ENCODE results near the gene ALDH2.

Gene ALDH2

DNA sequence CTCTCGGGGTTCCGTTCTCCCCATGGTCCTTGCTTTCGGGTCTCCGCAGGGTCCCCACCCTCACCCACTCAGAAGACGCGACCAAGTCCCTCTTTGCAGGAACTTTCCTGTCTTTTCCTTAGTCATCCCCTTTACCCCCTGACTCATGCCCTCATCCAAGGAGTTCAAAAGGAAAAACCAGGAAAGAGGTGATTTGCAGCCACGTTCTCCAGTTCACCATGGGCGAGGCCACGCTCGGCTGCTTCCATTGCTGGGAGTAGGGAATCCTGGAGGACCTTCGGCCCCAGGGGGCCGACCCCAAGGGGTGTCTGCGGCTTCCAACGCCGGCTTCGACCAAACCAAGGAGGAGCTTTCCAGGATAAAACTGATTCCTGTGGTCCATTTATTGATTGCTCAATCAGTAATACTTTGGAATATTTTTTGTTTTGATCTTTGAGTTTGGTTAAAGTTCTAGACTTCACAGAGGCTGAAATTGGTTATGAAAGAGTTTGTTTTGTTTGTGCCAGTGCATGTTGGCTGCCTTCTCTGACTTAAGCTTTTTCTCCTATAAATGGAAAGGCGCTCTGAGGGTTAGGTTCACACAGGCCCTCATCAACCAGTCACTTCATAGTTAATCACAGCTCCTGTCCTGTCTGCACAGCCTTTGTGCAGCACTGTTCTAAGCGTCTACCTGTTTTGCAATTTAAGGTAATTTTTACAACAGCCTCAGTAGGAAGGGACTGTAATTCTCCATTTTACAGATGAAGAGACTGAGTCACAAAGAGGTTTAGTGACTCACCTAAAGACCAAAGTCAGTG lies 827 bp downstream of the ALDH2 start:
- TF ChIP-seq, protein P1, sequence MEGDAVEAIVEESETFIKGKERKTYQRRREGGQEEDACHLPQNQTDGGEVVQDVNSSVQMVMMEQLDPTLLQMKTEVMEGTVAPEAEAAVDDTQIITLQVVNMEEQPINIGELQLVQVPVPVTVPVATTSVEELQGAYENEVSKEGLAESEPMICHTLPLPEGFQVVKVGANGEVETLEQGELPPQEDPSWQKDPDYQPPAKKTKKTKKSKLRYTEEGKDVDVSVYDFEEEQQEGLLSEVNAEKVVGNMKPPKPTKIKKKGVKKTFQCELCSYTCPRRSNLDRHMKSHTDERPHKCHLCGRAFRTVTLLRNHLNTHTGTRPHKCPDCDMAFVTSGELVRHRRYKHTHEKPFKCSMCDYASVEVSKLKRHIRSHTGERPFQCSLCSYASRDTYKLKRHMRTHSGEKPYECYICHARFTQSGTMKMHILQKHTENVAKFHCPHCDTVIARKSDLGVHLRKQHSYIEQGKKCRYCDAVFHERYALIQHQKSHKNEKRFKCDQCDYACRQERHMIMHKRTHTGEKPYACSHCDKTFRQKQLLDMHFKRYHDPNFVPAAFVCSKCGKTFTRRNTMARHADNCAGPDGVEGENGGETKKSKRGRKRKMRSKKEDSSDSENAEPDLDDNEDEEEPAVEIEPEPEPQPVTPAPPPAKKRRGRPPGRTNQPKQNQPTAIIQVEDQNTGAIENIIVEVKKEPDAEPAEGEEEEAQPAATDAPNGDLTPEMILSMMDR (IDR thresholded peaks at IDR 0.05; ENCODE audit: low read depth, low read length, missing control alignments): no peak
- in situ Hi-C loops (cut with HindIII; ENCODE audit: low sequenced_read_pairs): no loop called here
- no peak for DNase-seq (ENCODE audit: low read depth)
- H3K4me3 ChIP-seq (ENCODE audit: low read depth, low read length): peak overlapping the region; percentile 60

DNA sequence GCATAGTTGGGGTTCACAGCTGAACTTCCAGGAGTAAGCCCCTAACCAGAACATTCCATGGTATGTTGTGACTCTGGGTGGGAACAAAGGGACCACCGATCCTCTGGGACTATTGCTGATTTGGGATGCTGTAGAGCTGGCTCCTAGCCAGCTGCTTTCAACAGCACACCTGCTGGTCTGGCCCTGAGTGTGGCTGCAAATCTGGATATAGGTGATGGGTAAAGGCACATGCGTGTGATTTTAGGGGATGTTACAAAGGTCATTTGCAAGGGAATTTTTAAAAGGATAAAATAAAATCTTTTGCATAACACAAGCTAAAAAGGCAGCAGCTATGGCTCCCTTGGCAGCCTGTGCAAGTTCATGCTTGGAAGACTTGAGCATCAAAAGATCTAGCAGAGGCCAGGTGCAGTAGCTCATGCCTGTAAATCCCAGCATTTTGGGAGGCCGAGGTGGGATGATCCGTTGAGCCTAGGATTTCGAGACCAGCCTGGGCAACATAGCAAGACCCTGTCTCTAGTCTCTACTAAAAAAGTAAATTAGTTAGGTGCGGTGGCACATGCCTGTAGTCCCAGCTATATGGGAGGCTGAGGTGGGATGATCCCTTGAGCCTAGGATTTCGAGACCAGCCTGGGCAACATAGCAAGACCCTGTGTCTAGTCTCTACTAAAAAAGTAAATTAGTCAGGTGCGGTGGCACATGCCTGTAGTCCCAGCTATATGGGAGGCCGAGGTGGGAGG lies 1.6 kb downstream of the ALDH2 start:
- H3K4me3 ChIP-seq (ENCODE audit: low read depth, low read length): no peak overlapping the region
- in situ Hi-C loops (cut with HindIII; ENCODE audit: low sequenced_read_pairs): no loop called here
- no peak for DNase-seq (ENCODE audit: low read depth)
- TF ChIP-seq, protein P1 (IDR thresholded peaks at IDR 0.05; ENCODE audit: low read depth, low read length, missing control alignments): no peak

DNA sequence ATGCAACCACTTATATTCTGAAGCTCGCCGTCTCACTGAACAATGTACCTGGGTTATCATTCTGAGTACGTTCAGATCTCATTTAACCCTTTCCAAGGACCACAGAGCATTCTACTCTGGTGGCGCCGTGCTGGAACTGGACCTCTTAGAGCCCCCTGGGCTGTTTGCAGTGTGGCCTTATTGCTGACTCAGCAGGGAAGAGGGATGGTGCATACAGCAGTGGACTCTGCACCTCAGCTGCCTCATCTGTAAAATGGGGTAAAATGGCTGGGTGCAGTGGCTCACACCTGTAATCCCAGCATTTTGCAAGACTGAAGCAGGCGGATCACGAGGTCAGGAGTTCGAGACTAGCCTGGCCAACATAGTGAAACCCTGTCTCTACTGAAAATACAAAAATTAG lies 2.9 kb downstream of the ALDH2 start:
- H3K4me3 ChIP-seq (ENCODE audit: low read depth, low read length): no peak overlapping the region
- DNase-seq (ENCODE audit: low read depth): no peak
- TF ChIP-seq, protein P1 (IDR thresholded peaks at IDR 0.05; ENCODE audit: low read depth, low read length, missing control alignments): no peak
- in situ Hi-C loops (cut with HindIII; ENCODE audit: low sequenced_read_pairs): no loop called here

DNA sequence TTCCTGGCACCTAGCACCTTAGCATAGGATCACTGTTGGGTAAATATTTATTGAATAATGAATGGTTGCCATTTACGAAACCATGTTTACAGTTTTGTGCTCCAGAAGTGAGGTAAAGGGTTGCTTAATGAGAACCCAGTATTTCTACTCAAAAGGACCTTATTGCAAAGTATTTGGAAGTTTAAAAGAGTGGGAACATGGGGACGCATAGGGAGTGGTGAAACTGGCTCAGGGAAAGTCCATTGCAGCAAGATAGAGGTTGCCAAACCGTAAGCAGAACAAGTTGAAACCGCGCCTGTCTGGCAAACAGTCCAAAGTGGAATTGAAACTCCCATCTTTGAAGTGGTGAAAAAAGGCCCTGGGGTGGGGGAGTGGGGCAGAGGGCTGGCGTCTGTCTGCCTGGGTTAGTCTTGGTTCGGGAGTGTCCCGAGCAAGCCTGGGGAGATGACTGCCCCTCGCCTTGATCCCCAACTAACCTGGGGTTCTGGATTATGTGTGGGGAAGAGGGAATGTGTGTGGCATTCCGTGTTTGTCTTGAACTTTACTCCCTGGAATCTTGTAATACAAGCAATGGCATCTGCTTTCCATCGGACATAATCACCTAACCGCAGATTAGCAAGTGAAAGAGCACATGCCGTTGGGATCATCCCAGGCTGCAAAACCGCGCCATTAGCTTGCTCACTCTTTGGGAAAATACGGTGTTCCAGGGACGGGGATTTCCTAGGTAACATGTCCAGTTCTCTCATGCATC lies 7.2 kb downstream of the ALDH2 start:
- in situ Hi-C loops (cut with HindIII; ENCODE audit: low sequenced_read_pairs): no loop called here
- peak; percentile 60 for DNase-seq (ENCODE audit: low read depth)
- H3K4me3 ChIP-seq (ENCODE audit: low read depth, low read length): no peak overlapping the region
- TF ChIP-seq, protein P1 (IDR thresholded peaks at IDR 0.05; ENCODE audit: low read depth, low read length, missing control alignments): no peak

DNA sequence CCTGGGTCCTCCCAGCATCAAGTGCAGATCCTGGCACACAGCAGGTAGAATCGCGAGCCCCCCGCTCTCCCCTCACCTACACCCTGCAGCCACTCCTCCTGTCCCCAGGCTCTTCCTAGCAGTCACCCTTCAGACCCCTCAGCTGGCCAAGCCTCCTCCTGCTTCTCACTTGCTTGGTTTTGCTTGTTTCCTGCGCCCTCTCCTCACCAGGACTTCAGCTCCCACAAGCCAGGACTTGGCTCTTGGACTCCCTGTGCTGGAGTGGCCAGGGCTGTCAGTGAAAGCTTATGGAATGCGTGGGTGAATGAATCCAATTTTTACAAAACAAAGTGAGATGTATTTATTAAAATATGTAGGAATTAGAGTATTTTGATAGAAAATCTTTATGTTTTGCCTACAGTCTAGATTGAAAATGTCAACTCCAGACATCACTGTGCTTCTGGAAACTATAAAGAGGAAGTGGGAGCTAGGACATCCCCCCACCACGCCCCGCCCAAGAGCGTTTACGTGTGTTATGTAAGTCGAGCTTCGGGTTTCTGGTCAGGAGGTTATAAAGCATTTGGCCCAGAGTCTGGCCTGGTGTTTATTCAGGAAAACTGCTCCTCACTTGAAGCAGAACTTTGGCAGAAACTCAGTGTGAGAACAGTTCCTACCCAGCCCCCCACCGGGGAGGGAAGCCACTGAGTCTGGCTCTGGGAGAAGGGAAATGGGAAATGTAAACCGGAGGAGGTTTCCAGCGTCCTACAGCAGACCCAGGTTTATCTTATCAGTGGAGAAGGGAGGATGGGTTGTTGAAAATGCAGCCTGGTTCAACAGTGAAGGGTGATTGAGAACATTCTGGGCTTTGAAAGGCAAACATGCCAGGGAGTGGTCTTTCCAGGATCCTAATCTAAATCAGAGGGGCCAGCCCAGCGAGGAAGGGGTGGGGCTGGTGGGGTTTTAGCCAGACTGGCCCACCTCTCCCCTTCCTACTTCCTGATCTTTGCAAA lies 8.8 kb downstream of the ALDH2 start:
- TF ChIP-seq, protein P1 (IDR thresholded peaks at IDR 0.05; ENCODE audit: low read depth, low read length, missing control alignments): no peak
- in situ Hi-C loops (cut with HindIII; ENCODE audit: low sequenced_read_pairs): no loop called here
- H3K4me3 ChIP-seq (ENCODE audit: low read depth, low read length): no peak overlapping the region
- DNase-seq (ENCODE audit: low read depth): no peak
